ENCODE data around the gene OR7C1.
"Not testable (repeated sequence)": the region's sequence is repeated elsewhere in the genome, so short reads cannot be mapped to it uniquely, and the experiment has no call there.

Gene OR7C1

DNA sequence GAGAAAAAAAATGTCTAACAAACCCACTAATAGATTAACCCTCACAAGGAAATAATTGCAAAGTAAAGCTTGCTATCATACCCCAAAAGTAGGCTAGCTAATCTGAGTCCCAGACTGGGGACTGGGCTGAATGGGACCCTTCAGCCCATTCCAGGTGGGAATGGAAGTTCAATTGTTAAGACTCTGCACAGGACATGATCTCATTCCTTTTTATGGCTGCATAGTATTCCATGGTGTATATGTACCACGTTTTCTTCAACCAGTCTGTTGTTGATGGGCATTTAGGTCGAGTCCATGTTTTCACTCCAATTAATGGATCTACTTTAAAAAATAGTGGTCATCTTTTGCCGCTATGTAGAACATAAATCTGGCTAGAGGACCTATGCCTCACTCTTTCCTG lies 17.9 kb downstream of the OR7C1 start:
- Histone ChIP-seq H3K36me3 (ENCODE audit: insufficient read depth, low read length) (no peaks in the 10 kb centered on the region), H3K4me3 (ENCODE audit: low read length) (no peak overlapping the region), H3K4me1 (ENCODE audit: insufficient read depth, low read length) (no peaks in the 10 kb centered on the region), H3K9ac (ENCODE audit: low read depth, low read length) (no peak overlapping the region), H3K27ac (ENCODE audit: low read depth, low read length) (no peak overlapping the region), H3K27me3 (ENCODE audit: insufficient read depth, low read length) (no peaks in the 10 kb centered on the region), H3K9me3 (ENCODE audit: insufficient read depth, low read depth, low read length) (peaks cover 77% of the 10 kb centered on the region)
- 48% methylated on average over 3 of the region's 3 CpGs for WGBS

DNA sequence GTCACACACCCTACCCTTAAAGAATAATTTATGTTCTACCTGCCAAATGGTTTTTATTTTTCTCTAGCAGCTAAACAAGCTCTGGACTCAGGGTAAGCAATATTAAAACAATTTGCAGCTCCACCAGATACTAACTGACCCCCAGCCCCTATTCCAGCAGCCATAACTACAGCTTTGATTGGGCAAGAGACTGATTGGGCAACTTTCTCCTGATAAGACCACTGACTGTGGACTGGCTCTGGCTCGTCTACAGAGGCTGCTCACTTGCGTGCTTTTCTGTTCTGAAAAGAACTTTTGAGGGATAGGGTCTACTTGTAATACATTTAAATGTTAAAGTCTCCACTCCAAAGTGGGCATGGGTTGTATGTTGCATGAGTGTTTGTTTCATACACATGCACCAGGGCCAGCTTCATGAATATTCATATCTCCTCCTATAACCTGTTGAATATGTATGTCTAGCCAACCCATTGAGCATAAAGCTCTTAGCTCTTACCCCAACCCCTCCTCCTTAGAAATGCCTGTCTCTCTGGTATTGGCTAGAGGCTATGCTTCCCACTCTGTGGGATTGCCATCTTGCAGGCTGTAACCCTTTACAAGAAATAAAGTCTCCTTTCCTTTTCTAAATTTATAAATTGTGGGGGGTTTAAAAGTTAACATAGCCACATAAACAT lies 19.9 kb downstream of the OR7C1 start:
- Histone ChIP-seq H3K4me3 (ENCODE audit: low read length) (no peak overlapping the region), H3K27ac (ENCODE audit: low read depth, low read length) (no peak overlapping the region), H3K9me3 (ENCODE audit: insufficient read depth, low read depth, low read length) (peaks cover 80% of the 10 kb centered on the region), H3K9ac (ENCODE audit: low read depth, low read length) (no peak overlapping the region), H3K27me3 (ENCODE audit: insufficient read depth, low read length) (no peaks in the 10 kb centered on the region), H3K4me1 (ENCODE audit: insufficient read depth, low read length) (no peaks in the 10 kb centered on the region), H3K36me3 (ENCODE audit: insufficient read depth, low read length) (no peaks in the 10 kb centered on the region)
- 73% methylated on average over 2 of the region's 2 CpGs for WGBS

DNA sequence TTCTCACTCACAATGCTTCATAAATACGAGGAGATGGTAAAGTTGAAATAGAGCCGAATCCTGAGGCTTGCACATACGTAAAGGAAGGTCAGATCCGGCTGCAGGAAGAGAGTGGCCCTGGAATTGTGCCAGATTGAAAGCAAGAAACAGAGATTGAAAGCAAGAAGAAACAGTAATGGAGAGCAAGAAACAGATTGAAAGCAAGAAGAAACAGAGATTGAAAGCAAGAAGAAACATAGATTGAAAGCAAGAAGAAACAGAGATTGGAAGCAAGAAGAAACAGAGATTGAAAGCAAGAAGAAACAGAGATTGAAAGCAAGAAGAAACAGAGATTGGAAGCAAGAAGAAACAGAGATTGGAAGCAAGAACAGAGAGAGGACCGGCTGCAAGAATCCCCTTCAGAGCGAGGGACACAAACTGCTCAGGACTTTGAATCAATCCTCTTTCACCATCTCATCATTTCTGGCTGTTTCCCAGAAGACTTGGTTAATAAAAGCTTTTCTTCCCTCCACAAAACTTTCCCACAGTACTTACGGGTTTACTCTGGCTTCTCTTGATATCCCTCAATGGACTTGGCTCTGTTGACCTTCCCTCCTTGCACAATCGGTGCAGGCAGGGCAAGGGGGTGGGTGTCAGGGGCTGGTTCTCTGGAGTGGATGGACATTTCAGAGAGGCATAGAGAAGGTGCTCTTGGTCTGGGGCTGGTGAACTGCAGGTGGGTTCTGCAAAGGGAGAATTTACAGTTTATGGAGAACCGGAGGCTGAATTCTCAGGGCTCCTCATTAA lies 25.5 kb downstream of the OR7C1 start:
- no peak overlapping the region for H3K4me3 ChIP-seq (ENCODE audit: low read length)
- H3K27me3 ChIP-seq (ENCODE audit: insufficient read depth, low read length) = no peaks in the 10 kb centered on the region
- H3K9ac ChIP-seq (ENCODE audit: low read depth, low read length) = no peak overlapping the region
- H3K9me3 ChIP-seq (ENCODE audit: insufficient read depth, low read depth, low read length) = peaks cover 79% of the 10 kb centered on the region
- WGBS = 82% methylated on average over 9 of the region's 9 CpGs
- H3K36me3 ChIP-seq (ENCODE audit: insufficient read depth, low read length) = no peaks in the 10 kb centered on the region
- H3K4me1 ChIP-seq (ENCODE audit: insufficient read depth, low read length) = no peaks in the 10 kb centered on the region
- H3K27ac ChIP-seq (ENCODE audit: low read depth, low read length) = no peak overlapping the region

DNA sequence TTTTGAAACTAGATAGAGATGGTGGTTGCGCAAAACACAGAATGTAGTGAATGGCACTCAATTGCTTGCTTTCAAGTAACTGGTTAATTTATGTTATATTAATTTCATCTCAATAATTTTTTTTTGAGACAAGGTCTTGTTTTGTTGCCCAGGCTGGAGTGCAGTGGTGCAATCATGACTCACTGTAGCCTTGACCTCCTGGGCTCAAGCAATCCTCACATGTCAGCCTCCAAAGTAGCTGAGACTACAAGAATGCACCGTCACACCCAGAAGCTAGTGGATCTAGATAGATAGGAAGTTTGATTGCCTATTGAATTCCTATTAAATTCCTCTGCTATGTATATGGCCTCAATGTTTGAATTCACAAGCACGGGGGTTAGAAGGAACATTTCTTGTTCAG lies 30.2 kb downstream of the OR7C1 start:
- WGBS = 87% methylated on average over 3 of the region's 3 CpGs
- H3K27me3 ChIP-seq (ENCODE audit: insufficient read depth, low read length) = no peaks in the 10 kb centered on the region
- no peak overlapping the region for H3K9ac ChIP-seq (ENCODE audit: low read depth, low read length)
- H3K27ac ChIP-seq (ENCODE audit: low read depth, low read length) = no peak overlapping the region
- H3K4me1 ChIP-seq (ENCODE audit: insufficient read depth, low read length) = no peaks in the 10 kb centered on the region
- H3K36me3 ChIP-seq (ENCODE audit: insufficient read depth, low read length) = no peaks in the 10 kb centered on the region
- peaks cover 81% of the 10 kb centered on the region for H3K9me3 ChIP-seq (ENCODE audit: insufficient read depth, low read depth, low read length)
- H3K4me3 ChIP-seq (ENCODE audit: low read length) = no peak overlapping the region

DNA sequence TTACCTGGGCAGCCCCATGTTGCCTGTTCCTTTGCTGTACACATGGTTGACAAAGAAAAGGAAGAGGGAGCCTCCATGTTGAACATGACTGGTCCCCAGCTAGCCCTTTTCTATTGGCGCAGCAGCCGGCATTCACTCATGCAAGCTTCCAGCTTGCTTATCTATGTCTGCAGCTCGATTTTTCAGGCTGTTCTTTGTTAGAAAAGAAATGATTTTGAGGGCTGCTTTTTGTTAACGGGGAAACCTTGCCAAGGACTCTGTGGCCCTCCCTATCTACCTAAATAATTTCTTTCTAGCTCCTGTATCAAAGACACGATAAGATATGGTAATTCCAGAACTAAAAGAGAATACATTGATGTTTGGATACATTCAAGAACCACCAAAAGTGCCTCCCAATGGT lies 36.2 kb downstream of the OR7C1 start:
- whole genome bisulfite sequencing = 61% methylated on average over 3 of the region's 5 CpGs
- Histone ChIP-seq H3K27ac (ENCODE audit: low read depth, low read length) (no peak overlapping the region), H3K4me1 (ENCODE audit: insufficient read depth, low read length) (no peaks in the 10 kb centered on the region), H3K9ac (ENCODE audit: low read depth, low read length) (no peak overlapping the region), H3K4me3 (ENCODE audit: low read length) (no peak overlapping the region), H3K27me3 (ENCODE audit: insufficient read depth, low read length) (no peaks in the 10 kb centered on the region), H3K36me3 (ENCODE audit: insufficient read depth, low read length) (no peaks in the 10 kb centered on the region), H3K9me3 (ENCODE audit: insufficient read depth, low read depth, low read length) (peaks cover 86% of the 10 kb centered on the region)

DNA sequence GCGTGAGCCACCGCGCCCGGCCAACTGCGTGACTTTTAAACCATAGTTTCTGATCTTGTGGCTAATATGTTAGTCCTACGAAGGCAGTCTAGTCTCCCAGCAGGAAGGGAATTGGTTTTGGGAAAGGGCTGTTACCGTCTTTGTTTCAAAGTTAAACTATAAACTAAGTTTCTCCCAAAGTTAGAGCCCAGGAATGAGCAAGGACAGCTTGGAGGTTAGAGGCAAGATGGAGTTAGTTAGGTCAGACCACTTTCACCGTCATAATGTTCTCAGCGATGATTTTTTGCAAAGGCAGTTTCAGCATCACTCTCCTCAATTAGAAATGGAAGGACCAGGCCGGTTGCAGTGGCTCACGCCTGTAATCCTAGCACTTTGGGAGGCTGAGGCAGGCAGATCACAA lies 39.0 kb downstream of the OR7C1 start:
- Histone ChIP-seq H3K27ac (ENCODE audit: low read depth, low read length) (no peak overlapping the region), H3K9ac (ENCODE audit: low read depth, low read length) (no peak overlapping the region), H3K27me3 (ENCODE audit: insufficient read depth, low read length) (no peaks in the 10 kb centered on the region), H3K36me3 (ENCODE audit: insufficient read depth, low read length) (no peaks in the 10 kb centered on the region), H3K4me1 (ENCODE audit: insufficient read depth, low read length) (no peaks in the 10 kb centered on the region), H3K9me3 (ENCODE audit: insufficient read depth, low read depth, low read length) (peaks cover 90% of the 10 kb centered on the region), H3K4me3 (ENCODE audit: low read length) (no peak overlapping the region)
- WGBS = 86% methylated on average over 11 of the region's 11 CpGs

DNA sequence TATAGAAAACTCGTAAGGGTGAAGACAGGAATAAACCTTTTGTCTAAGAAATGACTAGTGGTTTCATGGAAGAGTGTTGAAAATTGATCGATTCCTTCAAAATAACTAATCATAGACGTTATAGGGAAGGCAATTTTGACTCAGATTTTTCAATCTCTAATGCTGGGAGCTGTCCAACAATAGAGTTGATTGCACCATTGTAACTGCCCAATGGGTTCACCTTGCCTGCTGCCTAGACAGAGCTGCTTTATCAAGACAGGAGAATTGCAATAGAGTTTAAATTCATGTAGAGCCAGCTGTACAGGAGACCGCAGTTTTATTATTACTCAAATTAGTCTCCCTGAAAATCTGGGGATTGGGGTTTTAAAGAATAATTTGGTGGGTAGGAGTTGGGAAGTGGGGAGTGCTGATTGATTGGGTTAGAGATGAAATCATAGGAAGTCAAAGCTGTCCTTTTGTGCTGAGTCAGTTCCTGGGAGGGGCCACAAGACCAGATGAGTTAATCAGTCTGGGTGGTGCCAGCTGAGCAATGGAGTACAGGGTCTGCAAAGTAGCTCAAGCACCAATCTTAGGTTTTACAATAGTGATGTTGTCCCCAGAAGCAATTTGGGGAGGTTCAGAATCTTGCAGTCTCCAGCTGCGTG lies 39.8 kb downstream of the OR7C1 start:
- H3K27ac ChIP-seq (ENCODE audit: low read depth, low read length) = no peak overlapping the region
- no peaks in the 10 kb centered on the region for H3K4me1 ChIP-seq (ENCODE audit: insufficient read depth, low read length)
- WGBS = 81% methylated on average over 5 of the region's 5 CpGs
- H3K4me3 ChIP-seq (ENCODE audit: low read length) = no peak overlapping the region
- H3K9ac ChIP-seq (ENCODE audit: low read depth, low read length) = no peak overlapping the region
- no peaks in the 10 kb centered on the region for H3K36me3 ChIP-seq (ENCODE audit: insufficient read depth, low read length)
- H3K27me3 ChIP-seq (ENCODE audit: insufficient read depth, low read length) = no peaks in the 10 kb centered on the region
- H3K9me3 ChIP-seq (ENCODE audit: insufficient read depth, low read depth, low read length) = peaks cover 91% of the 10 kb centered on the region

DNA sequence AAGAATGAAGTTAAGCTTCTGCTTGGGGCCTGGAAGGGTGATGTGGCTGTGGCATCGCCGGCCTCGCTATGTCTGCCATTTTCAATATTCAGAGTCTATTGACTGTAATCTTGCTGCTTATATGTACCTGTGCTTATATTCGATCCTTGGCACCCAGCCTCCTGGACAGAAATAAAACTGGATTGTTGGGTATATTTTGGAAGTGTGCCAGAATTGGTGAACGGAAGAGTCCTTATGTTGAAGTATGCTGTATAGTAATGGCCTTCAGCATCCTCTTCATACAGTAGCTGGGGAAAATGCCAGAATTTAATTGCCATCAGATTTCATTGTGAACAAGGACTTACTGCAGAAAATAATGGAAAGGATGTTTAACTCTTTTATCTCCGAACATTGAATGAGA lies 42.7 kb downstream of the OR7C1 start:
- not testable (repeated sequence) for H3K27me3 ChIP-seq (ENCODE audit: insufficient read depth, low read length); H3K4me3 ChIP-seq (ENCODE audit: low read length); H3K4me1 ChIP-seq (ENCODE audit: insufficient read depth, low read length); H3K36me3 ChIP-seq (ENCODE audit: insufficient read depth, low read length); H3K9ac ChIP-seq (ENCODE audit: low read depth, low read length); H3K27ac ChIP-seq (ENCODE audit: low read depth, low read length)
- WGBS = 79% methylated on average over 5 of the region's 6 CpGs
- H3K9me3 ChIP-seq (ENCODE audit: insufficient read depth, low read depth, low read length) = peaks cover 77% of the 10 kb centered on the region

DNA sequence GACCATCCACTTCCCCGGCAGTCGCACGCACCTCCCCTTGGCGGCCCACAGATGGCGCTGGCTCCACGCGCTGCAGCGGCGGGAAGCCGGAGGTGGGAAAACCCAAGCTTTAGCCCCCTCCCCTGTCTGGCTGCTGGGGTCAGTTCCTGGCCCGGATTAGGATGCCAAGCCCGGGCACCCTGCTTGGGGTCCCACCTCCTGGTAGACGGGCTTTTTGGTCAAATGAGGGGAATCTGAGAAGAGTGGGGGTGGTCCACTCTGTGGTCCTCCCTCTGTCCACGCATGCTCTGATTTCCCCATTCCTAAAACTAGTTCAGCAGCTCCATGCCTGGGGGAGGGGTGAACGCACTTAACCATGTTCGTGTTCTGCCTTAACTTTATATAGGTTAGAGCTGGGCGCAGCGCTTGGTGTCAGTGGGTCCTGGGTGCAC lies 48.5 kb downstream of the OR7C1 start:
- WGBS = 87% methylated on average over 18 of the region's 18 CpGs
- H3K36me3 ChIP-seq (ENCODE audit: insufficient read depth, low read length) = no peaks in the 10 kb centered on the region
- H3K27ac ChIP-seq (ENCODE audit: low read depth, low read length) = no peak overlapping the region
- H3K27me3 ChIP-seq (ENCODE audit: insufficient read depth, low read length) = no peaks in the 10 kb centered on the region
- H3K9ac ChIP-seq (ENCODE audit: low read depth, low read length) = no peak overlapping the region
- no peaks in the 10 kb centered on the region for H3K4me1 ChIP-seq (ENCODE audit: insufficient read depth, low read length)
- peak overlapping the region; percentile 9; the same call in 1 of the 2 replicates for H3K4me3 ChIP-seq (ENCODE audit: low read length)
- H3K9me3 ChIP-seq (ENCODE audit: insufficient read depth, low read depth, low read length) = peaks cover 46% of the 10 kb centered on the region

DNA sequence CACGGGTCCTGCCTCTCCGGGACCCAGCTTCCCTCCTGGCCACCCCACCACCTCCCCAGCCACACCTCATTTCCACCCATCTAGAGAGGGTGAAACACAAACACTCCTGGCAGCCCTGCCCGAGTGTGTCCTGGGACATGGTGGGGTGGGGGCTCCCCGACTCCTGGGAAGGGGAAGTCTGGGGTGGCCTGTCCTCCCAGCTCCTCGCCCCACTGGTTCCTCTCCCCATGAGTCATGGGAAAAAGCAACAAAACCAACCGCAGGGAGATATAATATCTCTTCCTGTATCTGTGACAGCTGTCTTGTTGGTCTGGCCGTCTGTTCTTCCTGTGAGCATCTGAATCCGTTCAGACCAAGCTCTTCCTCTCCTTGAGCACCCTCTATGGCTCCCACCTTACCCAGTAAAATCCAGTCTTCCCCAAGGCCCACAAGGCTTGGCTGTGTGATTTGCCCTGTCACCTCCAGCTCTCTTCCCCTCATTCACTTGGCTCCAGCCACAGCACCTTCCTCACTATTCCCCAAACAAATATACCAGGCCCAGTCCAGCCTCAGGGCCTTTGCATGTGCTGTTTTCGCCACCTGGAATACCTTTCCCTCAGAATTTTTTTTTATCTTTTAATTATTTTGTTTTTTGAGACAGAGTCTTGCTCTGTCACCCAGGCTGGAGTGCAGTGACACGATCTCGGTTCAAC lies 49.7 kb downstream of the OR7C1 start:
- H3K9me3 ChIP-seq (ENCODE audit: insufficient read depth, low read depth, low read length) = peaks cover 35% of the 10 kb centered on the region
- not testable (repeated sequence) for H3K27me3 ChIP-seq (ENCODE audit: insufficient read depth, low read length); H3K9ac ChIP-seq (ENCODE audit: low read depth, low read length); H3K36me3 ChIP-seq (ENCODE audit: insufficient read depth, low read length); H3K27ac ChIP-seq (ENCODE audit: low read depth, low read length); H3K4me1 ChIP-seq (ENCODE audit: insufficient read depth, low read length); H3K4me3 ChIP-seq (ENCODE audit: low read length)
- WGBS = 79% methylated on average over 8 of the region's 11 CpGs

DNA sequence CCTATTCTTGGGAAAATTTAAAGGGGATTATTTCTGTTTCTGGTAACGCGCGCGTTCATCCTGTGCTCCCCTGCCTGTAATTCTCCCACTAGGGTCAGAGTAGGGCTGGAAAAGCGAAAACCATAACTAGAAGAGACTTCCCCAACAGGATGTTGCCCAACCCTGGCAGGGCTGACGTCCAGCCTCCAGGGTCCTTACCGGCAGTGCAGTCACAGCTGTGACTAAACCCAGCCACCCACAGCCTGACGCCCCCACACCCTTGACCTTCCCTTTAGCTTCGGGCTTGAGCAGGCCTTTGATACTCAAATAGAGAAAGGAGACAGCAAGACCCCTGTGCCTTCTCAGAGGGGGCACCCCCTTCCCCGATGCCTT lies 50.3 kb downstream of the OR7C1 start:
- H3K36me3 ChIP-seq (ENCODE audit: insufficient read depth, low read length); H3K4me3 ChIP-seq (ENCODE audit: low read length); H3K27me3 ChIP-seq (ENCODE audit: insufficient read depth, low read length); H3K27ac ChIP-seq (ENCODE audit: low read depth, low read length); H3K4me1 ChIP-seq (ENCODE audit: insufficient read depth, low read length); H3K9ac ChIP-seq (ENCODE audit: low read depth, low read length): not testable (repeated sequence)
- WGBS = 88% methylated on average over 7 of the region's 10 CpGs
- H3K9me3 ChIP-seq (ENCODE audit: insufficient read depth, low read depth, low read length) = peaks cover 30% of the 10 kb centered on the region

All from HUES64 (cell line).